ENCODE measurements around the gene FPR3. TPM values are rescaled to one million over a fixed set of nuclear protein-coding genes. Genes with fewer than 3 reads are reported as not detected.

The FPR3 gene
- total RNA-seq, 1 donor from 2014 or later: not detected

- no peak for DNase-seq (ENCODE audit: low read depth)
- TF ChIP-seq CTCF (conservative IDR thresholded peaks at IDR 0.05; ENCODE audit: low read depth, low read length): no peak
- H3K4me3 ChIP-seq (ENCODE audit: low read depth, low read length): no peak overlapping the region
Measured at GRCh38 chr19:51789061-51789795, 5.7 kb upstream of the FPR3 start.

- TF ChIP-seq CTCF (conservative IDR thresholded peaks at IDR 0.05; ENCODE audit: low read depth, low read length): no peak
- no peak overlapping the region for H3K4me3 ChIP-seq (ENCODE audit: low read depth, low read length)
- DNase-seq (ENCODE audit: low read depth): no peak
Measured at GRCh38 chr19:51792932-51793331, 2.0 kb upstream of the FPR3 start.

- no peak overlapping the region for H3K4me3 ChIP-seq (ENCODE audit: low read depth, low read length)
- DNase-seq (ENCODE audit: low read depth): no peak
- TF ChIP-seq CTCF (conservative IDR thresholded peaks at IDR 0.05; ENCODE audit: low read depth, low read length): no peak
Measured at GRCh38 chr19:51793994-51794393, 963 bp upstream of the FPR3 start.

- no peak for DNase-seq (ENCODE audit: low read depth)
Measured at GRCh38 chr19:51796195-51796679, 1.3 kb downstream of the FPR3 start.

GRCh38 chr19:51797480-51797879 lies 2.5 kb downstream of the FPR3 start:
- no peak for DNase-seq (ENCODE audit: low read depth)
- TF ChIP-seq CTCF (conservative IDR thresholded peaks at IDR 0.05; ENCODE audit: low read depth, low read length): no peak
- H3K4me3 ChIP-seq (ENCODE audit: low read depth, low read length): no peak overlapping the region

More at GRCh38 chr19:51796195-51796679, 1.3 kb downstream of the FPR3 start:
- no peak for TF ChIP-seq CTCF (conservative IDR thresholded peaks at IDR 0.05; ENCODE audit: low read depth, low read length)
- H3K4me3 ChIP-seq (ENCODE audit: low read depth, low read length): no peak overlapping the region

- DNase-seq (ENCODE audit: low read depth): no peak
- no peak for TF ChIP-seq CTCF (conservative IDR thresholded peaks at IDR 0.05; ENCODE audit: low read depth, low read length)
- H3K4me3 ChIP-seq (ENCODE audit: low read depth, low read length): no peak overlapping the region
Measured at GRCh38 chr19:51798062-51798461, 3.1 kb downstream of the FPR3 start.
